OCI-LY1 (cell line): ENCODE data around the gene MCHR1.
"Not testable (repeated sequence)": the region's sequence is repeated elsewhere in the genome, so short reads cannot be mapped to it uniquely, and the experiment has no call there.

Experiments used
- H2AFZ ChIP-seq: fragments of 200-600 bp; sonication (generic), shearing (Covaris generic); 2 replicates; pipeline ENCODE4 v1.6.0; 2014; ENCODE audit warnings: antibody characterized with exemption, mild to moderate bottlenecking, low read length
- H3F3A ChIP-seq: fragments of 200-600 bp; sonication (generic), shearing (Covaris generic); 2 replicates; pipeline ENCODE4 v1.6.0; 2014; ENCODE audit warnings: mild to moderate bottlenecking, antibody characterized with exemption, low read length, moderate library complexity; ENCODE audit not compliant: insufficient read depth
- H3K27ac ChIP-seq: fragments of 200-600 bp; sonication (generic); 2 replicates; pipeline ENCODE4 v1.5.1; 2014; ENCODE audit warnings: low read length, mixed run types, mild to moderate bottlenecking, low read depth; ENCODE audit not compliant: poor library complexity, severe bottlenecking
- H3K27me3 ChIP-seq: fragments of 200-600 bp; sonication (generic); 2 replicates; pipeline ENCODE4 v1.6.0; 2014; ENCODE audit warnings: antibody characterized with exemption, mild to moderate bottlenecking, low read length, moderate library complexity; ENCODE audit not compliant: insufficient read depth
- H3K36me3 ChIP-seq: fragments of 200-600 bp; sonication (generic); 2 replicates; pipeline ENCODE4 v1.6.1; 2014; ENCODE audit warnings: mild to moderate bottlenecking, antibody characterized with exemption, low read length, moderate library complexity, mixed read lengths; ENCODE audit not compliant: insufficient read depth
- H3K4me1 ChIP-seq: fragments of 200-600 bp; sonication (generic); 2 replicates; pipeline ENCODE4 v1.5.1; 2014; ENCODE audit warnings: mild to moderate bottlenecking, low read length, moderate library complexity; ENCODE audit not compliant: insufficient read depth, severe bottlenecking
- H3K4me2 ChIP-seq: fragments of 200-600 bp; sonication (generic), shearing (Covaris generic); 2 replicates; pipeline ENCODE4 v1.6.1; 2014; ENCODE audit warnings: low read length
- H3K4me3 ChIP-seq: fragments of 200-600 bp; sonication (generic); 2 replicates; pipeline ENCODE4 v1.5.1; 2014; ENCODE audit warnings: low read length, low read depth, mild to moderate bottlenecking, mixed read lengths; ENCODE audit not compliant: poor library complexity, severe bottlenecking
- H3K79me2 ChIP-seq: fragments of 200-600 bp; shearing (Covaris generic); 2 replicates; pipeline ENCODE4 v1.6.1; 2016; ENCODE audit warnings: mixed run types, low read length, mixed read lengths; ENCODE audit not compliant: insufficient read depth
- H3K9ac ChIP-seq: fragments of 200-600 bp; sonication (generic), shearing (Covaris generic); 2 replicates; pipeline ENCODE4 v1.6.1; 2014; ENCODE audit warnings: mild to moderate bottlenecking, low read length, mixed read lengths
- H3K9me2 ChIP-seq: fragments of 200-600 bp; sonication (generic), shearing (Covaris generic); 2 replicates; pipeline ENCODE4 v1.6.1; 2014; ENCODE audit warnings: low read depth, mild to moderate bottlenecking, low read length, mixed read lengths
- H3K9me3 ChIP-seq: fragments of 200-600 bp; shearing (Covaris generic); 2 replicates; pipeline ENCODE4 v1.6.1; 2014; ENCODE audit warnings: low read length, mixed read lengths
- H4K20me1 ChIP-seq: fragments of 200-600 bp; sonication (generic), shearing (Covaris generic); 2 replicates; pipeline ENCODE4 v1.6.0; 2016; ENCODE audit warnings: mild to moderate bottlenecking, low read length; ENCODE audit not compliant: insufficient read depth
- EZH2 ChIP-seq: fragments of 200-600 bp; sonication (generic), shearing (Covaris generic); IDR thresholded peaks from 2 replicates; pipeline ENCODE4 v1.8.0; 2017; ENCODE audit warnings: borderline replicate concordance, mixed run types, mild to moderate bottlenecking, antibody characterized with exemption, low read length, moderate library complexity, mixed read lengths
- TF ChIP-seq, protein P1 (sequence below): fragments of 200-600 bp; sonication (generic), shearing (Covaris generic); IDR thresholded peaks from 2 replicates; pipeline ENCODE4 v1.5.1; 2017; ENCODE audit warnings: mild to moderate bottlenecking, antibody characterized with exemption, low read length, moderate library complexity, mixed read lengths

The MCHR1 gene

DNA sequence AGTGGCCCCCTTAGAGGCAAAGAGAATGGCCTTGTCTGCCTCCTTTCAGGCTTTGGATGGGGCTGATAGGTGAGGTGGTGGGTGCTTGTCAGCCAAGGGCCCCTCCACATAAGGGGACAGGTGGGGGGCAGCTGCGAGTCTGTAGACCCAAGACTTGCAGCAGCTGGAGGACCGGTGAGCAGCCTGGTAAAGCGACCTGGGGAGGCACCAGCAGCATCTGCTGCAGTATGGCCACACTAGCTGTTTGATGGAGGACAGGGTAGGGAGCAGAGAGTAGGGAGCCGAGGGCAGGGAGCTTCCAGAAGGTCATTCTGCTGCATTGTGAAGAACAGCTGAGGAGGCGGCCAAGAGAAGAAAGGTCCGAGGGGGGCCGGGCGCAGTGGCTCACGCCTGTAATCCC is 25.9 kb upstream of the MCHR1 start:
- Histone ChIP-seq H3K79me2 (no peaks in the 10 kb centered on the region), H3K27me3 (no peaks in the 10 kb centered on the region), H3K9me2 (no peaks in the 10 kb centered on the region), H3K9ac (no peak overlapping the region), H3K9me3 (no peaks in the 10 kb centered on the region), H3F3A (no peaks in the 10 kb centered on the region), H4K20me1 (no peaks in the 10 kb centered on the region), H3K36me3 (no peaks in the 10 kb centered on the region), H3K4me3 (peak overlapping the region; percentile 77), H3K27ac (no peak overlapping the region), H3K4me1 (peaks cover 22% of the 10 kb centered on the region), H3K4me2 (peak overlapping the region; percentile 90; the same call in 1 of the 2 replicates), H2AFZ (no peak overlapping the region)
- TF ChIP-seq, protein P1, sequence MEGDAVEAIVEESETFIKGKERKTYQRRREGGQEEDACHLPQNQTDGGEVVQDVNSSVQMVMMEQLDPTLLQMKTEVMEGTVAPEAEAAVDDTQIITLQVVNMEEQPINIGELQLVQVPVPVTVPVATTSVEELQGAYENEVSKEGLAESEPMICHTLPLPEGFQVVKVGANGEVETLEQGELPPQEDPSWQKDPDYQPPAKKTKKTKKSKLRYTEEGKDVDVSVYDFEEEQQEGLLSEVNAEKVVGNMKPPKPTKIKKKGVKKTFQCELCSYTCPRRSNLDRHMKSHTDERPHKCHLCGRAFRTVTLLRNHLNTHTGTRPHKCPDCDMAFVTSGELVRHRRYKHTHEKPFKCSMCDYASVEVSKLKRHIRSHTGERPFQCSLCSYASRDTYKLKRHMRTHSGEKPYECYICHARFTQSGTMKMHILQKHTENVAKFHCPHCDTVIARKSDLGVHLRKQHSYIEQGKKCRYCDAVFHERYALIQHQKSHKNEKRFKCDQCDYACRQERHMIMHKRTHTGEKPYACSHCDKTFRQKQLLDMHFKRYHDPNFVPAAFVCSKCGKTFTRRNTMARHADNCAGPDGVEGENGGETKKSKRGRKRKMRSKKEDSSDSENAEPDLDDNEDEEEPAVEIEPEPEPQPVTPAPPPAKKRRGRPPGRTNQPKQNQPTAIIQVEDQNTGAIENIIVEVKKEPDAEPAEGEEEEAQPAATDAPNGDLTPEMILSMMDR: no peak
- no peak for TF ChIP-seq EZH2

DNA sequence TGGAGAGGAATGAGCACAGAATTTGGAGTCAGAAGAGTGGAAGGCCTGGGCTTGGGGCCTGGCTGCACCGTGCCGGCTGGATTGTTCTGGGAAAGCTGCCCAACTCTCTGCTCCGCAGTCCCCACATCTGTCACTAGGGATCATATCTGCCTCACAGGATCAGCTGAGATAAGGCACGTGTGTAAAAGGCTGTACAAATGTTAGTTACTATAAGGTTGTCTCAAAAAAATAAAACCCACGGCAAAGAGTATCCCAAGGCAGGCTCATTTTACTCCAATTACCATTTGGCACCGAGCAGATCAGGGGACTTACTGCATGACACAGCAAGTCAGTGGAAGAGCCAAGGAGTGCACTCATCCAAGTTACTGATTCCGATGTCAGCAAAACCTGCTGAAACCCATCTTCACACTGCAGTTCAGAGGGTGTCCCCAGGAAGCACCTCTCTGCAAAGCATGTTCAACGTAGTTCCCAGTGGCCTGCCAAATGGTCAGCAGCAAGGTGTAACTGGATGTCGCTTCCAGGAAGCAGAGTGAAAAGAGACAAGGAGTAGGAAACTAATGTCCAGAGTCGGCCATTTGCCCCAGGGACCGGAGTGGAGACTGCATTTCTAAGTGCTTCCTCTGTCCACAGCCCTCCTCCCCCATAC is 24.6 kb upstream of the MCHR1 start:
- H4K20me1 ChIP-seq: no peaks in the 10 kb centered on the region
- H3K9ac ChIP-seq: no peak overlapping the region
- H3K9me2 ChIP-seq: no peaks in the 10 kb centered on the region
- no peak overlapping the region for H3K27ac ChIP-seq
- H3K4me1 ChIP-seq: peaks cover 18% of the 10 kb centered on the region
- no peaks in the 10 kb centered on the region for H3K27me3 ChIP-seq
- H3K36me3 ChIP-seq: no peaks in the 10 kb centered on the region
- no peaks in the 10 kb centered on the region for H3K79me2 ChIP-seq
- H3K9me3 ChIP-seq: no peaks in the 10 kb centered on the region
- no peak overlapping the region for H3K4me2 ChIP-seq
- TF ChIP-seq, protein P1: no peak
- no peak for TF ChIP-seq EZH2
- no peak overlapping the region for H2AFZ ChIP-seq
- H3F3A ChIP-seq: no peaks in the 10 kb centered on the region
- no peak overlapping the region for H3K4me3 ChIP-seq

DNA sequence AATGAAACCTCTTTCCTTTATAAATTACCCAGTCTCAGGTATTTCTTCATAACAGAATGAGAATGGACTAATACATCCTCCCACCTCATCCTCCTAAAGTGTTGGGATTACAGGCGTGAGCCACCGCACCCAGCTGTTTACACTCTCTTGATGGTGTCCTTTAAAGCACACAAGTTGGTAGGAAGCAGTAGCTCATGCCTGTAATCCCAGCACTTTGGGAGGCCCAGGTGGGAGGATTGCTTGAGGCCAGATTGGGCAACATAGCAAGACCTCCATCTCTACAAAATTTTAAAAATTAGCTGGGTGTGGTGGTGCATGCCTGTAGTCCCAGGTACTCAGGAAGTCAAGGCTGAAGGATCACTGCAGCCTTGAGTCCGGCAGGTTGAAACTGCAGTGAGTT is 23.3 kb upstream of the MCHR1 start:
- not testable (repeated sequence) for H3K4me3 ChIP-seq, H3K9me2 ChIP-seq, H3K79me2 ChIP-seq, H2AFZ ChIP-seq, H4K20me1 ChIP-seq, H3K27me3 ChIP-seq, H3K36me3 ChIP-seq, H3K4me2 ChIP-seq, H3K9ac ChIP-seq, H3F3A ChIP-seq, H3K9me3 ChIP-seq, H3K27ac ChIP-seq
- peaks cover 18% of the 10 kb centered on the region for H3K4me1 ChIP-seq

DNA sequence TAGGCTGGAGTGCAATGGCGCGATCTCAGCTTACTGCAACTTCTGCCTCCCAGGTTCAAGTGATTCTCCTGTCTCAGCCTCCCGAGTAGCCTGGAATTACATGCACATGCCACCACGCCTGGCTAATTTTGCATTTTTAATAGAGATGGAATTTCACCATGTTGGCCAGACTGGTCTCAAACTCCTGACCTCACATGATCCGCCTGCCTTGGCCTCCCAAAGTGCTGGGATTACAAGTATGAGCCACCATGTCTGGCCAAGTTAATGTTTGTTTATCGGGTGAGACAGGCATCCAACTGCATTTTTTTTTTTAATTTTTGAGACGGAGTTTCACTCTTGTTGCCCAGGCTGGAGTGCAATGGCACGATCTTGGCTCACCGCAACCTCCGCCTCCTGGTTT is 22.6 kb upstream of the MCHR1 start:
- H3F3A ChIP-seq, H3K4me3 ChIP-seq, H3K27me3 ChIP-seq, H3K9me3 ChIP-seq, H3K4me2 ChIP-seq, H3K79me2 ChIP-seq, H2AFZ ChIP-seq, H3K27ac ChIP-seq, H3K9me2 ChIP-seq, H3K36me3 ChIP-seq, H4K20me1 ChIP-seq, H3K9ac ChIP-seq: not testable (repeated sequence)
- H3K4me1 ChIP-seq: peaks cover 14% of the 10 kb centered on the region
